ENCODE data around the gene SPAG9. TPM values are rescaled to one million over a fixed set of nuclear protein-coding genes. Genes with fewer than 3 reads are reported as not detected.

Gene SPAG9
- total RNA-seq, 4 donors from 2014 or later = 117 to 240 (median 154) TPM

- Histone ChIP-seq H3K9me3 (no peaks in the 10 kb centered on the region), H3K4me1 (peaks cover 21 to 36% of the 10 kb centered on the region in 2 donors), H3K27me3 (no peaks in the 10 kb centered on the region), H3K27ac (peak overlapping the region in 2 of 3 donors; percentile 78 to 87), H3K36me3 (no peaks in the 10 kb centered on the region), H3K4me3 (replicated peaks in 1 of 3) (no peak overlapping the region)
- DNase-seq = no peak
- intact Hi-C loops (cut with DNase I) = no loop called here
- no peak for TF ChIP-seq POLR2A (IDR thresholded peaks at IDR 0.05)
- no peak for TF ChIP-seq CTCF (IDR thresholded peaks at IDR 0.05)
- WGBS, 2 donors = 87 to 100% methylated on average over 2 of the region's 2 CpGs
Measured at GRCh38 chr17:50916026-50916707, 204.5 kb downstream of the SPAG9 start.

- 84 to 87% methylated on average over 11 of the region's 11 CpGs for WGBS, 2 donors
- Histone ChIP-seq H3K4me3 (replicated peaks in 1 of 3) (no peak overlapping the region), H3K36me3 (no peaks in the 10 kb centered on the region), H3K4me1 (peaks cover 30 to 46% of the 10 kb centered on the region in 2 donors), H3K27me3 (no peaks in the 10 kb centered on the region), H3K27ac (peak overlapping the region; percentile 76 to 87 (median 78)), H3K9me3 (no peaks in the 10 kb centered on the region)
- no peak for DNase-seq
- intact Hi-C loops (cut with DNase I) = no loop called here
- TF ChIP-seq CTCF (IDR thresholded peaks at IDR 0.05) (no peak), POLR2A (IDR thresholded peaks at IDR 0.05) (no peak)
Measured at GRCh38 chr17:50914505-50915063, 206.1 kb downstream of the SPAG9 start.

GRCh38 chr17:50913120-50913519 lies 207.5 kb downstream of the SPAG9 start:
- no peak for DNase-seq
- Histone ChIP-seq H3K36me3 (no peaks in the 10 kb centered on the region), H3K9me3 (no peaks in the 10 kb centered on the region), H3K27ac (no peak overlapping the region), H3K4me3 (replicated peaks in 1 of 3) (no peak overlapping the region), H3K4me1 (peaks cover 37 to 46% of the 10 kb centered on the region in 2 donors), H3K27me3 (no peaks in the 10 kb centered on the region)
- no peak for TF ChIP-seq CTCF (IDR thresholded peaks at IDR 0.05)
- no peak for TF ChIP-seq POLR2A (IDR thresholded peaks at IDR 0.05)
- 91% methylated on average over 2 of the region's 2 CpGs for whole genome bisulfite sequencing, 2 donors
- intact Hi-C loops (cut with DNase I) = no loop called here

Other genes with a start within 250 kb of the SPAG9 start
- 10 to 100 TPM; 28.5 to 50.9 (median 38.5) TPM for gene NME1, start 32.7 kb upstream of the SPAG9 start, total RNA-seq
- 100 to 1,000 TPM; 202 to 486 (median 387) TPM for gene NME2, start 45.5 kb upstream of the SPAG9 start, total RNA-seq
- 10 to 100 TPM; 17.3 to 26.9 (median 24.3) TPM for gene MBTD1, start 139.2 kb upstream of the SPAG9 start, total RNA-seq
- gene UTP18, start 139.7 kb upstream of the SPAG9 start, total RNA-seq = 10 to 100 TPM; 35.6 to 43.5 (median 38.6) TPM